ENCODE measurements around the gene GCLC.

DNA sequence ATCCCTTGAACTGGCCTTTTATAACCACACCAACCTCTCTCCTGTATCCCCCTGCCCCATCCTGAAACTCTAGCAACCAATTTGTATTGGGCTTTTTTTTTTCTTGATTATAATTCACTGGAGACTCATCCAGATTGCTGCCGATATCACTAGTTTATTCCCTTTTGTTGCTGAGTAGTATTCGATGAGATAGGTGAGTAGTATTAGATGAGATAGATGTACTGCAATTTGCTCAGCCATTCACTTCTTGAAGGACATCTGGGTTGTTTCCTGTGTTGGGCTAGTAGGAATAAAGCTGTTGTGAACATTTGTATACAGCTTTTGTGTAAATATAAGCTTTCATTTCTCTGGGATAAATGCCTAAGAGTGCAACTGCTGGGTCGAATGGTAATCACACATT is 58.2 kb downstream of the GCLC start:
- TF ChIP-seq EZH2 (IDR thresholded peaks at IDR 0.05; ENCODE audit: low read depth, unreplicated experiment) (no peak), STAT1 (IDR thresholded peaks at IDR 0.05; ENCODE audit: unreplicated experiment) (no peak), NANOG (IDR thresholded peaks at IDR 0.05; ENCODE audit: borderline replicate concordance) (no peak), POLR2AphosphoS5 (IDR thresholded peaks at IDR 0.05; ENCODE audit: low read depth) (no peak), ZNF331 (CRISPR knock-in tag; IDR thresholded peaks at IDR 0.05; ENCODE audit: low read depth) (no peak)
- TF ChIP-seq, protein P1, sequence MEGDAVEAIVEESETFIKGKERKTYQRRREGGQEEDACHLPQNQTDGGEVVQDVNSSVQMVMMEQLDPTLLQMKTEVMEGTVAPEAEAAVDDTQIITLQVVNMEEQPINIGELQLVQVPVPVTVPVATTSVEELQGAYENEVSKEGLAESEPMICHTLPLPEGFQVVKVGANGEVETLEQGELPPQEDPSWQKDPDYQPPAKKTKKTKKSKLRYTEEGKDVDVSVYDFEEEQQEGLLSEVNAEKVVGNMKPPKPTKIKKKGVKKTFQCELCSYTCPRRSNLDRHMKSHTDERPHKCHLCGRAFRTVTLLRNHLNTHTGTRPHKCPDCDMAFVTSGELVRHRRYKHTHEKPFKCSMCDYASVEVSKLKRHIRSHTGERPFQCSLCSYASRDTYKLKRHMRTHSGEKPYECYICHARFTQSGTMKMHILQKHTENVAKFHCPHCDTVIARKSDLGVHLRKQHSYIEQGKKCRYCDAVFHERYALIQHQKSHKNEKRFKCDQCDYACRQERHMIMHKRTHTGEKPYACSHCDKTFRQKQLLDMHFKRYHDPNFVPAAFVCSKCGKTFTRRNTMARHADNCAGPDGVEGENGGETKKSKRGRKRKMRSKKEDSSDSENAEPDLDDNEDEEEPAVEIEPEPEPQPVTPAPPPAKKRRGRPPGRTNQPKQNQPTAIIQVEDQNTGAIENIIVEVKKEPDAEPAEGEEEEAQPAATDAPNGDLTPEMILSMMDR (conservative IDR thresholded peaks at IDR 0.05; ENCODE audit: low read depth in 2 of 2): no peak
- TF ChIP-seq, protein P2, sequence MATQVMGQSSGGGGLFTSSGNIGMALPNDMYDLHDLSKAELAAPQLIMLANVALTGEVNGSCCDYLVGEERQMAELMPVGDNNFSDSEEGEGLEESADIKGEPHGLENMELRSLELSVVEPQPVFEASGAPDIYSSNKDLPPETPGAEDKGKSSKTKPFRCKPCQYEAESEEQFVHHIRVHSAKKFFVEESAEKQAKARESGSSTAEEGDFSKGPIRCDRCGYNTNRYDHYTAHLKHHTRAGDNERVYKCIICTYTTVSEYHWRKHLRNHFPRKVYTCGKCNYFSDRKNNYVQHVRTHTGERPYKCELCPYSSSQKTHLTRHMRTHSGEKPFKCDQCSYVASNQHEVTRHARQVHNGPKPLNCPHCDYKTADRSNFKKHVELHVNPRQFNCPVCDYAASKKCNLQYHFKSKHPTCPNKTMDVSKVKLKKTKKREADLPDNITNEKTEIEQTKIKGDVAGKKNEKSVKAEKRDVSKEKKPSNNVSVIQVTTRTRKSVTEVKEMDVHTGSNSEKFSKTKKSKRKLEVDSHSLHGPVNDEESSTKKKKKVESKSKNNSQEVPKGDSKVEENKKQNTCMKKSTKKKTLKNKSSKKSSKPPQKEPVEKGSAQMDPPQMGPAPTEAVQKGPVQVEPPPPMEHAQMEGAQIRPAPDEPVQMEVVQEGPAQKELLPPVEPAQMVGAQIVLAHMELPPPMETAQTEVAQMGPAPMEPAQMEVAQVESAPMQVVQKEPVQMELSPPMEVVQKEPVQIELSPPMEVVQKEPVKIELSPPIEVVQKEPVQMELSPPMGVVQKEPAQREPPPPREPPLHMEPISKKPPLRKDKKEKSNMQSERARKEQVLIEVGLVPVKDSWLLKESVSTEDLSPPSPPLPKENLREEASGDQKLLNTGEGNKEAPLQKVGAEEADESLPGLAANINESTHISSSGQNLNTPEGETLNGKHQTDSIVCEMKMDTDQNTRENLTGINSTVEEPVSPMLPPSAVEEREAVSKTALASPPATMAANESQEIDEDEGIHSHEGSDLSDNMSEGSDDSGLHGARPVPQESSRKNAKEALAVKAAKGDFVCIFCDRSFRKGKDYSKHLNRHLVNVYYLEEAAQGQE (IDR thresholded peaks at IDR 0.05; ENCODE audit: unreplicated experiment): no peak
- TF ChIP-seq, protein P3, sequence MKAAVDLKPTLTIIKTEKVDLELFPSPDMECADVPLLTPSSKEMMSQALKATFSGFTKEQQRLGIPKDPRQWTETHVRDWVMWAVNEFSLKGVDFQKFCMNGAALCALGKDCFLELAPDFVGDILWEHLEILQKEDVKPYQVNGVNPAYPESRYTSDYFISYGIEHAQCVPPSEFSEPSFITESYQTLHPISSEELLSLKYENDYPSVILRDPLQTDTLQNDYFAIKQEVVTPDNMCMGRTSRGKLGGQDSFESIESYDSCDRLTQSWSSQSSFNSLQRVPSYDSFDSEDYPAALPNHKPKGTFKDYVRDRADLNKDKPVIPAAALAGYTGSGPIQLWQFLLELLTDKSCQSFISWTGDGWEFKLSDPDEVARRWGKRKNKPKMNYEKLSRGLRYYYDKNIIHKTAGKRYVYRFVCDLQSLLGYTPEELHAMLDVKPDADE (IDR thresholded peaks at IDR 0.05): no peak
